ENCODE results near the gene EEIG1.
A peak's percentile ranks its signal among the peaks of the same experiment; 100 is the strongest.

EEIG1 gene

GRCh38 chr9:127974001-127974768 is 6.6 kb downstream of the EEIG1 start:
- DNase-seq = no peak

GRCh38 chr9:127973169-127974000 is 7.4 kb downstream of the EEIG1 start:
- no peak for DNase-seq

- DNase-seq = no peak
These were observed 8.4 kb downstream of the EEIG1 start for GRCh38 chr9:127972236-127972871.

GRCh38 chr9:127971357-127972235 is 9.2 kb downstream of the EEIG1 start:
- peak; percentile 59 for DNase-seq

GRCh38 chr9:127970401-127971313 is 10.1 kb downstream of the EEIG1 start:
- peak; percentile 95 for DNase-seq

GRCh38 chr9:127968700-127969383 is 11.9 kb downstream of the EEIG1 start:
- no peak for DNase-seq

GRCh38 chr9:127968042-127968441 is 12.7 kb downstream of the EEIG1 start:
- no peak for DNase-seq

GRCh38 chr9:127967151-127967809 is 13.5 kb downstream of the EEIG1 start:
- no peak for DNase-seq

GRCh38 chr9:127966416-127967150 is 14.2 kb downstream of the EEIG1 start:
- no peak for DNase-seq

GRCh38 chr9:127965953-127966352 is 14.8 kb downstream of the EEIG1 start:
- no peak for DNase-seq

GRCh38 chr9:127963359-127964064 is 17.3 kb downstream of the EEIG1 start:
- no peak for DNase-seq

GRCh38 chr9:127963041-127963358 is 17.8 kb downstream of the EEIG1 start:
- no peak for DNase-seq

- no peak for DNase-seq
These were observed 18.5 kb downstream of the EEIG1 start for GRCh38 chr9:127962278-127962677.

- no peak for DNase-seq
These were observed 19.1 kb downstream of the EEIG1 start for GRCh38 chr9:127961613-127962155.

GRCh38 chr9:127961155-127961490 is 19.7 kb downstream of the EEIG1 start:
- no peak for DNase-seq

- no peak for DNase-seq
These were observed 20.2 kb downstream of the EEIG1 start for GRCh38 chr9:127960410-127961154.

GRCh38 chr9:127959841-127960409 is 20.9 kb downstream of the EEIG1 start:
- DNase-seq = no peak

- DNase-seq = no peak
These were observed 21.4 kb downstream of the EEIG1 start for GRCh38 chr9:127959398-127959797.
